ENCODE data around the gene REPIN1. TPM values are rescaled to one million over a fixed set of nuclear protein-coding genes. Genes with fewer than 3 reads are reported as not detected.

Gene REPIN1
- total RNA-seq, 1 donor from 2014 or later: 154 TPM

DNA sequence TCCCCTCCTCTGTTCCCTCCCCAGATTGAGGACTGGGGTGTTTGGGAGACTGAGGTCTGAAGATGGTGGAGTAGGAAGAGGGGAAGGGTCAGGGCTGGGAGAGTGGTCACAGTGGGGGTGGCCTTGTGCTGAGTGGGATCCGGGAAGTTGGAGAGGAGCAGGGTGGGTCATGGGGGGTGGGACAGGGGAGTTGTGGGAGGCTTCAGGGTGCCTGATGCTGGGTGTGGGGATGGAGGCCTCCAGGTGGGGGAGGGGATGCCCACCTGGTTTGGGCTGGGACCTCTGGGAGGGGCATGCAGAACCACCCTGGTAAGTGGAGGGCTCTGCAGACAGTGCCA is 13.1 kb downstream of the REPIN1 start:
- peaks cover 73% of the 10 kb centered on the region for H3K4me1 Mint-ChIP-seq (ENCODE audit: unreplicated experiment)
- no peak for DNase-seq (ENCODE audit: extremely low spot score, unreplicated experiment)
- H3K4me3 Mint-ChIP-seq: no peak overlapping the region
- TF ChIP-seq, protein P1, sequence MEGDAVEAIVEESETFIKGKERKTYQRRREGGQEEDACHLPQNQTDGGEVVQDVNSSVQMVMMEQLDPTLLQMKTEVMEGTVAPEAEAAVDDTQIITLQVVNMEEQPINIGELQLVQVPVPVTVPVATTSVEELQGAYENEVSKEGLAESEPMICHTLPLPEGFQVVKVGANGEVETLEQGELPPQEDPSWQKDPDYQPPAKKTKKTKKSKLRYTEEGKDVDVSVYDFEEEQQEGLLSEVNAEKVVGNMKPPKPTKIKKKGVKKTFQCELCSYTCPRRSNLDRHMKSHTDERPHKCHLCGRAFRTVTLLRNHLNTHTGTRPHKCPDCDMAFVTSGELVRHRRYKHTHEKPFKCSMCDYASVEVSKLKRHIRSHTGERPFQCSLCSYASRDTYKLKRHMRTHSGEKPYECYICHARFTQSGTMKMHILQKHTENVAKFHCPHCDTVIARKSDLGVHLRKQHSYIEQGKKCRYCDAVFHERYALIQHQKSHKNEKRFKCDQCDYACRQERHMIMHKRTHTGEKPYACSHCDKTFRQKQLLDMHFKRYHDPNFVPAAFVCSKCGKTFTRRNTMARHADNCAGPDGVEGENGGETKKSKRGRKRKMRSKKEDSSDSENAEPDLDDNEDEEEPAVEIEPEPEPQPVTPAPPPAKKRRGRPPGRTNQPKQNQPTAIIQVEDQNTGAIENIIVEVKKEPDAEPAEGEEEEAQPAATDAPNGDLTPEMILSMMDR (conservative IDR thresholded peaks at IDR 0.05): no peak
- H3K36me3 Mint-ChIP-seq: no peaks in the 10 kb centered on the region
- H3K9me3 Mint-ChIP-seq: no peaks in the 10 kb centered on the region
- peak overlapping the region; percentile 72 for H3K27ac Mint-ChIP-seq
- H3K27me3 Mint-ChIP-seq: no peaks in the 10 kb centered on the region

DNA sequence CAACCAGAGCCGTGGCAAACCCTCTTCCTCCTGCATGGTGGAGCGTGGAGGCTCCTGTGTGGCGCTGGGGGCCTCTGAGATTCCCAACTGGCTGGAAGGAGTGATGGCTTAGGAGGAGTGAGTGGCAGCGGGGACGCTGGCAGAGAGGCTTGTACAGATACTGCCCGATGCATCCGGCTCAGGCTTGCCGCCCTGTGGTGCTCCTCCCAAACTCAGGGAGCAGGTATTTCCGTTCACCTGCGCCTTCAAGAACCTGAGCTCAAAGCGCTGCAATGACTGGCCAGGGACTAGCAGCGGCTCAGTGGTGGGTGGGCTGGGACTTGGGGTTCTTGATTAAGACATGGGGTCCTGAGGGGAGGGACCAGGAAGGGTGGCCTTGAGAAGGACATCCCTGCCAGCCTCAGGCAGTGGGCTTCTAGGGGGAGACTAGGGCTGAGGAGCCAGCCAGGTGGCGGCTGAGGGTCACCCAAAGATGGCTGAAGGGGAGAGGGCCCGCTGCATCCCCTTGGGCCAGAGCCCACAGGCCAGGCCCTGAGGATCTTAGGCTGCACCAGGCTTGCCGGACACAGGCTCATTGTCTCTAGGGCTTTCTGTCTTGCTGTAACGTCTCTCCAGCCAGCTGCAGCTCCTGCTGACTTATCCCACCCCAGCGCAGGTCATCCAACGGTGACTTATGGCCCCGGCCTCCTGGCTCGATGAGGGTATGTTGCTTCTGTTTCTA is 13.7 kb downstream of the REPIN1 start:
- Mint-ChIP-seq H3K36me3 (no peaks in the 10 kb centered on the region), H3K27me3 (no peaks in the 10 kb centered on the region), H3K4me3 (peak overlapping the region; percentile 70), H3K27ac (peak overlapping the region; percentile 72), H3K4me1 (ENCODE audit: unreplicated experiment) (peaks cover 69% of the 10 kb centered on the region), H3K9me3 (no peaks in the 10 kb centered on the region)
- DNase-seq (ENCODE audit: extremely low spot score, unreplicated experiment): no peak
- TF ChIP-seq, protein P1 (conservative IDR thresholded peaks at IDR 0.05): no peak

DNA sequence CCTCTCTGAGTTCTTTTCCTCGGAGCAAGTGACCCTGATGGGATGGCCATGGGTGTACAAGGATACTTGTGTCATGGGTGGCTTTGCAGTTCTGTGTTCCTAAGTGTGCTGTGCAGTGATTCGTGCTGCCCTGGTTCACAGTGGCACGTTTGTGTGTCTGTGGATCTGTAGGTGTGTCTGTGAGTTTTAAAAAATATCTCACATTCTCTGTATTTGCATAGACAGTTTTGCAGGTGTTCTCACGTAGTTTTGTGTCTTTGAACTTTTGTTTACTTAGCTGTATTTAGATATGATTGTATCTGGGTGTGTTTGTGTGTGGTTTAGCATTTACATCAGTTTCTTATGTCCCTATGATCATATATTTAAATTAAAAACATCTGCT is 14.2 kb downstream of the REPIN1 start:
- H3K4me3 Mint-ChIP-seq: peak overlapping the region; percentile 70

DNA sequence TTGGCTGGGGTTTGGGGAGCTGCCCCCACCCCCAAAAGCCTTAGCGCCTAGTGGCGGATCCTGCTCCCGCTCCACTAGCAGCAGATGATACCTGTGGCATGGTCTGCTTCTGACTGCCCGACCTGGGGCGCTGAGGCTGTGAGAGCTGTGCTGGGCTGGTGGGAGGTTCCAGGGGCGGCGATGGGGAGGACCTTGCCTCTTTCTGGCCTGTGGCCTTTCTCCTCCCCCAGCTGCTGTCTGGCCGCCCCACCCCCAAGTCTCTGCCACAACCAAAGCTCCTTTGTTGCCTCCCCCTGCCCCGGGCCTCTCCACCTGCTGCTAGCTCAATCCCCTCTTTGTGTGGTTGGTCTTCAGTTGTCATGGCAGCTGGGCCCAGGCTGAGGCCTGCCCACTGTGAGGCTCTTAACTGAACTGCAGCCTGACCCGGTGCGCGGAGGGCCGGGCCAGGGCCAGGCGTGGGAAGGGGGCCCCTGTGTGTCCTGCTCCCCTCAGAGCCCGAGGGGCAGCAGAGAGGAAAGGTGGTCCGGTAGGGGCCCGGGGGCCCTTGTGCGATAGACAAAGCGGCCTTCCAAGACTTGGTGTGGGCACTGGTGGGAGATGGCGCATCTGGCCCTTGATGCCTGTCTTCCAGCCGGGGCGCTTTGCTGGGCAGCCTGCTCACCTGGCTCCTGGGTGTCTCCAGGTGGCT is 15.2 kb downstream of the REPIN1 start:
- Mint-ChIP-seq H3K4me1 (ENCODE audit: unreplicated experiment) (peaks cover 64% of the 10 kb centered on the region), H3K4me3 (peak overlapping the region; percentile 25), H3K27me3 (no peaks in the 10 kb centered on the region), H3K9me3 (no peaks in the 10 kb centered on the region), H3K36me3 (no peaks in the 10 kb centered on the region), H3K27ac (peak overlapping the region; percentile 72)
- TF ChIP-seq, protein P1 (conservative IDR thresholded peaks at IDR 0.05): peak; percentile 48
- peak; percentile 84 for DNase-seq (ENCODE audit: extremely low spot score, unreplicated experiment)

More for the DNA sequence above, 14.2 kb downstream of the REPIN1 start:
- no peaks in the 10 kb centered on the region for H3K9me3 Mint-ChIP-seq
- no peak for DNase-seq (ENCODE audit: extremely low spot score, unreplicated experiment)
- H3K4me1 Mint-ChIP-seq (ENCODE audit: unreplicated experiment): peaks cover 64% of the 10 kb centered on the region
- H3K27me3 Mint-ChIP-seq: no peaks in the 10 kb centered on the region
- TF ChIP-seq, protein P1 (conservative IDR thresholded peaks at IDR 0.05): no peak
- H3K27ac Mint-ChIP-seq: peak overlapping the region; percentile 72
- no peaks in the 10 kb centered on the region for H3K36me3 Mint-ChIP-seq

DNA sequence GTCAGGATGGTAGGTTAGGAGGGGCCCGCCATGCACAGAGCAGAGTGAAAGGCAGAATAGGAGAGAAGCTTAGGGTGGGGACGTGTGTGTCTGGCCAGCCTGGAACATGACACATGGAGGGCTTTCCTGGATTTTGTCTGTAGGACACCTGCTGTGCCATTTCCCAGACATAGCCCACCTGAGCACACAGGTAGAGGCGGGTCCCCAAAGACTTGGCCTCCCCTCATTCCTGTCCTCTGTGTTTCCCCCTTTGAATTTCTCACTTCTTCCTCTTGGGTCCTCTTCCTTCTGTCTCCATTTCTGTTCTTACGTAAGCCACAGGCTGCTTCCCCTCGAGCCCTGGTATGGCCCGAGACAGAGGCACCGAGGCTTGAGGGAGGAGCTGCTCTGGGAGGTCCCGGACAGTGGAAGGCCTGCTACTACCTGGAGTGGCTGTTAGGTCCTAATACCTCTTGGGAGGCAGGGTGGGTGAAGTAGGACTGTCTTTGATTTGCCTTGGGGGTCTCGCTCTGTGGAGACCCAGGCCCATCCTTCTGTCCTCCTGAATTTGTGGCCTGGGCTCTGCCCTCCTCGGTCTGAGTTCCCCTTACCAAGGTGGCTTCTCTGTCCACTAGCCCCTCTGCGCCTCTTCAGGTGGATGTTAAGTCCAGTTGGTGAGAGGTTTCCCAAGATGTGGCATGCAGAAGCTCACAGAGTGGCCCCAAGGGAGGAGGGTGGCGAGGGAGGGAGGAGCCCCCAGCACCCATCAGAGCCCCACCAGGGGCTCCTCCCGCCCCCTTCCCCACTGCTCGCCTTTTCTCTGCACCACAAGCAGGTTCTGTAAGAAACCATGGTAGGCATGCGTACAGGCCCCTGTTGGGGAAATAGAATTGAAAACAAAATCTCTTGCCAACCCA is 16.0 kb downstream of the REPIN1 start:
- Mint-ChIP-seq H3K36me3 (no peaks in the 10 kb centered on the region), H3K27ac (peak overlapping the region; percentile 61), H3K27me3 (no peaks in the 10 kb centered on the region), H3K4me3 (peak overlapping the region; percentile 65), H3K9me3 (no peaks in the 10 kb centered on the region), H3K4me1 (ENCODE audit: unreplicated experiment) (peaks cover 67% of the 10 kb centered on the region)
- TF ChIP-seq, protein P1 (conservative IDR thresholded peaks at IDR 0.05): no peak
- no peak for DNase-seq (ENCODE audit: extremely low spot score, unreplicated experiment)
